ENCODE data around the gene ZFP92.

ZFP92 gene

DNA sequence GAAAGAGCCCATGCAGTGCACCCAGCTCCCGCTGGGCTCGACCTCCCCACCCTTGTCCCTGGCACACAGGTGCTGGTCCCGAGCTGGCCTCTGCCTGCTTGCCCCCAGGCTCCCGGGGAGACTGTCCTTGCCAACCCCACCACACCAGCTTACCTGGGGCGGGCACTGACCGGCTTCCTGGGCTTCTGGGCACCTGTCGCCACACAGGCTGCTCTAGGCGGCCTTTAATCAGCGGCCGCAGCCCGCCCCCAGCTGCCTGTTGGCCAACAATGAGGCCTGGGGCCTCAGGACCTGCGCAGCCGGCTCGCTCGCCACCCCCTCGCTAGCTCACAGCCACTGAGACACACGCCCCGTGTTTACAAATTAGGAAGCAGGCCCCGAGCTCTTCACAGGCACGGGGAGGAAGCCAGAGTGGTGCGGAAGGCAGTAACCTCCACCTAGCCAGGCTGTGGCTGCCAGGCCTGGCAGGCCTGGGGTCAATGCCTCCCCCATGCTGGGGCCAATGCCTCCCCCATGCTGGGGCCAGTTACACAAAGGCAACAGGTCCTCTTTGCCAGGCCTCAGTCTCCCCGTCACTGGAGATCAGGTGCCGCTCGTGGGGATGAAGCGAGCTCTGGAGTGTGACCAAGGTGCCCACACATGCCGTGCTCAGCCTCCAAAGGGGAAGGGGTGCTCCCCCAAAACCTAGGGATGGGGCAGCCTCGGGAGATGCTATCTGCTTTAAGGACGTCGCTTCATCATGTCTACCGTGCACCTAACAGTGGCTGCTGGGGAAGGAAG lies 34.8 kb downstream of the ZFP92 start, which contains the start of gene TREX2:
TREX2 (minus strand) TSS at position 201 of the 780 bp plus-strand sequence. CDS start 626 bp downstream, outside the sequence.
- no peak for DNase-seq (ENCODE audit: low spot score)
- no peak within 1 kb of the TSS for H3K27ac ChIP-seq
- TF ChIP-seq, protein P1, sequence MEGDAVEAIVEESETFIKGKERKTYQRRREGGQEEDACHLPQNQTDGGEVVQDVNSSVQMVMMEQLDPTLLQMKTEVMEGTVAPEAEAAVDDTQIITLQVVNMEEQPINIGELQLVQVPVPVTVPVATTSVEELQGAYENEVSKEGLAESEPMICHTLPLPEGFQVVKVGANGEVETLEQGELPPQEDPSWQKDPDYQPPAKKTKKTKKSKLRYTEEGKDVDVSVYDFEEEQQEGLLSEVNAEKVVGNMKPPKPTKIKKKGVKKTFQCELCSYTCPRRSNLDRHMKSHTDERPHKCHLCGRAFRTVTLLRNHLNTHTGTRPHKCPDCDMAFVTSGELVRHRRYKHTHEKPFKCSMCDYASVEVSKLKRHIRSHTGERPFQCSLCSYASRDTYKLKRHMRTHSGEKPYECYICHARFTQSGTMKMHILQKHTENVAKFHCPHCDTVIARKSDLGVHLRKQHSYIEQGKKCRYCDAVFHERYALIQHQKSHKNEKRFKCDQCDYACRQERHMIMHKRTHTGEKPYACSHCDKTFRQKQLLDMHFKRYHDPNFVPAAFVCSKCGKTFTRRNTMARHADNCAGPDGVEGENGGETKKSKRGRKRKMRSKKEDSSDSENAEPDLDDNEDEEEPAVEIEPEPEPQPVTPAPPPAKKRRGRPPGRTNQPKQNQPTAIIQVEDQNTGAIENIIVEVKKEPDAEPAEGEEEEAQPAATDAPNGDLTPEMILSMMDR (IDR thresholded peaks at IDR 0.05), result no peak
- H3K4me3 ChIP-seq, result no peak within 1 kb of the TSS

DNA sequence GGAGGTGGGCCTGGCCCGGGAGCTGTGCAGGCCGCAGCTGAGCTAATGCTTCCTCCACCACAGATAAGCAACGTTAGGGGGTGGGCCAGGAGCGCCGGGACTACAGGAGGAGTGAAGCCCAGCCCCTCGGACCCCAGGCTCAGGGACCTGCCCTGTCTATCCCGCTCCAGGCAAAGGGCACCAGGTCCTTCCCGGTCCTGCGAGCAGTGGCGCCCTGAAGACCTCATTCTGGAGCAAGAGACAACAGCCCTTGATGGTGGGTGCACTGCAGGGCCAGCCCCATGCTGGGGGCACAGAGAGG lies 35.3 kb downstream of the ZFP92 start:
- Histone ChIP-seq H3K4me3 (no peak overlapping the region), H3K27ac (no peak overlapping the region)
- TF ChIP-seq, protein P1 (IDR thresholded peaks at IDR 0.05), result no peak
- no peak for DNase-seq (ENCODE audit: low spot score)

DNA sequence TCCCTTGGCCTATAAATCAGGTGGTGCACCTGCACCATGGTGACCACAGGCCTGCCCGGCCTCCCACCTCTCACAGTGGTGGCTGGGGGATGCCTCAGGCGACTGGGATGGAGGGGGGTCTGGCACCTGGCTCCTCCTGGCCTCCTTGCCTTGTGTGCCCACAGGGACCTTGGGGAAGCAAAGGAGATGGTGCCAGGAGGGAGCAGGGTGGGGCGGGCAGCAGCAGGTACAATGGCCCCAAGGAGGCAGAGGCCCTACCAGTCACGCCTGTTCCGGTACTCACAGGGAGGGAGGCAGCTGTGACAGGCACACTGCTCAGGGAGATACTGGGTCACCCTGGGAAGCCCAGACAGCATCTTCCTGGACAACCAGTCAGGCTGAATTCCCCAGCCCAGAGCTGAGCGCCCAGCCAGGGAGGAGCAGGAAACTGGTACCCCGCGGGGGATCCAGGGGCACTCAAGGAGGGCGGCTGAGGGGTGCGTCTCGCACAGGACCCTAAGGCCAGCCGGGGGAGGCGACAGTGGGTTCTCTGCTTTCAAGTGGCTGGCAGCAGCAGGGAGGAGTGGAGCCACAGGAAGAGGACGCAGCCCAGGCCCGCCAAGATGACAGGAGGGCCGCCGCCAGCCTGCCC lies 35.8 kb downstream of the ZFP92 start:
- TF ChIP-seq, protein P1 (IDR thresholded peaks at IDR 0.05), result no peak
- H3K27ac ChIP-seq, result no peak overlapping the region
- no peak overlapping the region for H3K4me3 ChIP-seq
- no peak for DNase-seq (ENCODE audit: low spot score)

DNA sequence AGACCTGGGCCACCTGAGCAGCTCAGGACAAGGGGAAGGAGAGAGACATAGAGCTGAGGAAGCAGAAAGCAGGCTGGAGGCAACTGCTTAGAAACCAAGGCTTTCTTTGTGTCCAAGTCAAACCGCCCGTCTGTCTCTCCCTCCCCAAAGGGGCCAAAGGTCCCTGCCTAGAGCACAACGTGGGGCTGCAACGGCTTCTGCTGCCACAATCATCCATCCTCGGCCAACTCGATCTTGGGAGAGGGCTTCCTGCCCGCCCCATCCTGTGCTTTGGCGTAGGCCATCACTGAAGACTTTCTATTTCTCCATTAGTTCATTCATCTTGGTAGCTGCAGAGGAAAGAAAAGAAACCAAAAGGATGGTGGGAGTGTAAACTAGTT lies 36.3 kb downstream of the ZFP92 start:
- TF ChIP-seq, protein P1 (IDR thresholded peaks at IDR 0.05), result no peak
- H3K27ac ChIP-seq, result no peak overlapping the region
- H3K4me3 ChIP-seq, result no peak overlapping the region
- DNase-seq (ENCODE audit: low spot score), result no peak

DNA sequence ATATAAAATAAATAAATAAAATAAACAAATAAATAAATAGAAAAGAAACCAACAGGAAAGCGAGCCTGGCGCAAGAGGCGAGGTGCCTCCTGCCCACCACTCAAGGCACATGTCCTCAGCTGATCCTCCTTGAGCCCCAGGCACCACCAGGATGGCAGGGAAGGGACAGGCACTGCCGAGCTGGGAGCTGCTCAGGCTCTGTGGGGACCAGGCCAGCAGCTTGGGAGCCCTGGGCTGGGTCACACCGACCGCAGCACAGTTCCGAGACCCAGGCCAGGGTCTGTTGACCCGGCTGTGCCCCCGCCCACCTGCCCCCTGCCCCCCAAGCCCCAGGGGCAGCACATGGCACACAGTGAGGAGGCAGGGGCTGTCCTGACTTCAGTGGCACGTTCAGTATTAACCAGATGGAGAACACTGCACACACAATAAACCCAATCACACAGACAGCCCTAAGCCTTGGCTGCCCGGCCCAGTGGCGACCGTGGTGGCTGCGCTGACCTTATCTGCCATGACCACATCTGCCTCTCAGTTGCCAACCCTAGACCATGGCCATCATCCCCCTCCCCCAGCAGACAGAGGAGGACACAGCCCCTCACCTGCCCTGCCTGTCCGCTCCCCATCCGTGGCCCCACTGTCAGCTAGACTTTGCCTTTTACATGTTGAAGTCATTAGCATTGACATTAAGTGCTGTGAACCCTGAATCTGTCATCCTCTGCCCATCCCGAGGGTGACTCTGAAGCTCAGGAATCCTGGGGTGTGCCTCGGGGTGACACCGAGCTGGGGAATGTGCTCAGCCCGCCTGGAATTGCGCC lies 37.5 kb downstream of the ZFP92 start:
- no peak overlapping the region for H3K4me3 ChIP-seq

DNA sequence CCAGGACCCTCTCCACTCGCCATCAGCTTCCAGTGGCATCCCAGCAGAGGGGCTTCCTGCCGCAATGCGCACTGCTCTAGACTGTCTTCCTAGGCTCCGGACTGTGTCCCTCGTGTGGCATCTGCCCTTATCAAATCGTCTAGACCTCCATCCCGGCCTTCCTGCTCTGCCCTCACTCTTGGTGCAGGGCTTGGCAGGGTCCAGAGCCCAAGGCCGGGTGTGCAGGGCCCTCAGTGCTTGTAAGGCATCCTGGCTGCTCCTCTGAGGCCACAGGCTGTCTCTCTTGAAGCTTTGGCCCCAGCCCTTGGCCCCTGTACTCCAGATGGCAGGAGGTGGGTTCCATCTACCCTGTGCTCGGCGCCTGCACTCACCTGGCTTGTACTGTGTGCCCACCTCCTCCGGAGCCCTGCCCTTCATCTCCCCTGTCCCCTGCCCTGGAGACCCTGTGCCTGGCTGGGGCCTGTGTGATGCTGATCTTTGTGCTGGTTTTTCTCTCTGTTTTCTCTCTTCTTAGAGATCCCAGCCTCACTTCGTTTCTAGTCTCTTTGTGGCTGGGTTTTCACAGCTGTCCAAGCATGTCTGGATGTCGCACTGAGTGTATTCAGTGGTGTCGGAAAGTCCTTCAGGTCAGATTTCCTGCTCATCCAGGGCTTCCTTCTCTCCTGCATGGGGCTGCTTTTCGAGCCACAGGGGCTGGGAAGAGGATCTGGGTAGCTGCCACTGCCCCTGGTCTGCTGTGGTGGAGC lies 38.3 kb downstream of the ZFP92 start:
- TF ChIP-seq, protein P1 (IDR thresholded peaks at IDR 0.05), result no peak
- no peak for DNase-seq (ENCODE audit: low spot score)
- Histone ChIP-seq H3K4me3 (no peak overlapping the region), H3K27ac (no peak overlapping the region)

More for the DNA sequence above, 37.5 kb downstream of the ZFP92 start:
- TF ChIP-seq, protein P1 (IDR thresholded peaks at IDR 0.05), result no peak
- DNase-seq (ENCODE audit: low spot score), result no peak
- H3K27ac ChIP-seq, result no peak overlapping the region
